ENCODE data around the gene DLGAP4. TPM values are rescaled to one million over a fixed set of nuclear protein-coding genes. Genes with fewer than 3 reads are reported as not detected.

The DLGAP4 gene
- total and polyA plus RNA-seq, 9 of the 15 experiments (the other 6 are each of a cell fraction or from before 2014, with no cell fraction given), result 0.31 to 34.1 (median 4.5) TPM

GRCh38 chr20:36493051-36493800 lies 187.1 kb downstream of the DLGAP4 start (continued):
- TF ChIP-seq NCOA2 (IDR thresholded peaks at IDR 0.05; ENCODE audit: partially characterized antibody in 2 of 2) (no peak), SMAD4 (CRISPR knock-in tag; conservative IDR thresholded peaks at IDR 0.05) (no peak), CREB1 (IDR thresholded peaks at IDR 0.05) (no peak), CREB1 (CRISPR knock-in tag; IDR thresholded peaks at IDR 0.05) (no peak), BRF2 (IDR thresholded peaks at IDR 0.05; ENCODE audit: borderline replicate concordance, insufficient read depth, insufficient read length) (no peak), HIVEP1 (CRISPR knock-in tag; IDR thresholded peaks at IDR 0.05) (no peak)

- peaks cover 20% of the 10 kb centered on the region; the same call in 2 of the 3 replicates for H3K36me3 ChIP-seq (ENCODE audit: control insufficient read depth, insufficient read depth, low read length)
- no peak for FAIRE-seq
- no peak for DNase-seq (ENCODE audit: extremely low read depth in 1 of 4, low spot score in 3 of 4)
- peaks cover 3 to 19% of the 10 kb centered on the region in 2 experiments; a peak in 3 of 5 replicates for H3K4me1 ChIP-seq (replicated peaks in 1 of 2; ENCODE audit: control insufficient read depth in 2 of 2, insufficient read depth in 2 of 2, low read length in 2 of 2)
- no peaks in the 10 kb centered on the region; the same call in 2 of the 3 replicates for H3K79me2 ChIP-seq (ENCODE audit: control insufficient read depth, insufficient read depth, low read length)
- ATAC-seq, result no peak
- BruUV-seq (replicated peaks), result no TSS peak
- intact Hi-C loops (cut with micrococcal nuclease) (loop anchor here (2.0 kb wide), 1 partner anchor 53 kb away; no protein-coding TSS in a partner anchor), in situ Hi-C loops (cut with MboI) (no loop called here)
- no peak overlapping the region for H2AFZ ChIP-seq (ENCODE audit: low read depth, low read length)
- no peak overlapping the region for H3K4me2 ChIP-seq (ENCODE audit: insufficient read depth, low read length)
- peak overlapping the region in 1 of 2 experiments; percentile 3; a peak in 2 of 4 replicates for H3K9ac ChIP-seq (ENCODE audit: insufficient read depth in 1 of 2, low read depth in 2 of 2, low read length in 2 of 2)
- no peak overlapping the region for H3K4me3 ChIP-seq
- H3K27ac ChIP-seq (ENCODE audit: extremely low read depth, low read depth, low read length), result no peak overlapping the region
- POLR2A ChIA-PET, result interaction anchor here (1.2 kb wide), 1 partner anchor 22 kb away, joined by 3 read pairs; no protein-coding TSS in a partner anchor
- no peaks in the 10 kb centered on the region for H3K9me3 ChIP-seq (replicated peaks; ENCODE audit: control insufficient read depth, insufficient read depth, low read depth, low read length)
- CTCF ChIA-PET (ENCODE audit: low intra/inter-chr PET ratio), result interaction anchor here (1.0 to 1.4 kb wide), 2 partner anchors 32 to 54 kb away, joined by 3 to 4 read pairs; no protein-coding TSS in a partner anchor
- peaks cover 3% of the 10 kb centered on the region for H3K9me1 ChIP-seq (ENCODE audit: control insufficient read depth, insufficient read depth, low read length)
- 80% methylated on average over 7 of the region's 7 CpGs for WGBS (ENCODE audit: insufficient coverage, low coverage, missing lambda C conversion rate)
- no peaks in the 10 kb centered on the region for H3K27me3 ChIP-seq (ENCODE audit: control insufficient read depth in 2 of 2, insufficient read depth in 2 of 2, low read length in 2 of 2)
- peaks cover 14% of the 10 kb centered on the region for H4K20me1 ChIP-seq (replicated peaks; ENCODE audit: control insufficient read depth, insufficient read depth, low read length)
- TF ChIP-seq ZFP30 (CRISPR knock-in tag; IDR thresholded peaks at IDR 0.05; ENCODE audit: borderline replicate concordance), result no peak
- TF ChIP-seq CREM (IDR thresholded peaks at IDR 0.05; ENCODE audit: low read depth), result no peak
- no peak for TF ChIP-seq MTA3 (IDR thresholded peaks at IDR 0.05; ENCODE audit: borderline replicate concordance)
- no peak for TF ChIP-seq NKRF (IDR thresholded peaks at IDR 0.05; ENCODE audit: borderline replicate concordance)
- no peak for TF ChIP-seq STAT5A (IDR thresholded peaks at IDR 0.05; ENCODE audit: borderline replicate concordance, low read length)
- TF ChIP-seq NCOR1 (IDR thresholded peaks at IDR 0.05), result no peak
- no peak for TF ChIP-seq EGR1 (conservative IDR thresholded peaks at IDR 0.05)
- TF ChIP-seq POLR2G (IDR thresholded peaks at IDR 0.05; ENCODE audit: low read depth, low read length), result no peak
- TF ChIP-seq ELK1 (CRISPR knock-in tag; IDR thresholded peaks at IDR 0.05), result no peak
- no peak for TF ChIP-seq CBX1 (IDR thresholded peaks at IDR 0.05; ENCODE audit: low read depth)
- TF ChIP-seq ETV1 (tag; conservative IDR thresholded peaks at IDR 0.05; ENCODE audit: low read depth), result no peak
Observed at GRCh38 chr20:36493801-36494114, 187.6 kb downstream of the DLGAP4 start.

Data from K562 (cell line).